ENCODE measurements around the gene PDCL2.

Gene PDCL2

GRCh38 chr4:55510685-55511084, 81.4 kb downstream of the PDCL2 start:
- TF ChIP-seq CTCF (IDR thresholded peaks at IDR 0.05; ENCODE audit: low read length, missing control alignments) = no peak
- DNase-seq (ENCODE audit: low read depth) = no peak

GRCh38 chr4:55509266-55509665, 82.8 kb downstream of the PDCL2 start:
- no peak overlapping the region for H3K4me3 ChIP-seq (replicated peaks; ENCODE audit: low read depth, low read length)
- TF ChIP-seq CTCF (IDR thresholded peaks at IDR 0.05; ENCODE audit: low read length, missing control alignments) = no peak
- no peak for DNase-seq (ENCODE audit: low read depth)

More at GRCh38 chr4:55510685-55511084, 81.4 kb downstream of the PDCL2 start:
- no peak overlapping the region for H3K4me3 ChIP-seq (replicated peaks; ENCODE audit: low read depth, low read length)

- DNase-seq (ENCODE audit: low read depth) = no peak
- no peak for TF ChIP-seq CTCF (IDR thresholded peaks at IDR 0.05; ENCODE audit: low read length, missing control alignments)
- no peak overlapping the region for H3K4me3 ChIP-seq (replicated peaks; ENCODE audit: low read depth, low read length)
Observed at GRCh38 chr4:55507612-55508011, 84.4 kb downstream of the PDCL2 start.

Measured in fibroblast of pulmonary artery (primary cell).